Endodermal cell (in vitro differentiated cells): ENCODE measurements around the gene MORN1. TPM values are rescaled to one million over a fixed set of nuclear protein-coding genes. Genes with fewer than 3 reads are reported as not detected.

Experiments
- DNase-seq: peaks from one replicate; pipeline ENCODE4 v3.0.0-alpha.2; 2017
- H3K27ac ChIP-seq: 2 replicates; pipeline ENCODE4 v1.5.1; 2013; ENCODE audit warnings: mild to moderate bottlenecking, low read depth, low read length, moderate library complexity
- H3K27me3 ChIP-seq: 2 replicates; pipeline ENCODE4 v1.6.1; 2013; ENCODE audit warnings: mild to moderate bottlenecking, low read length, moderate library complexity; ENCODE audit not compliant: insufficient read depth, control insufficient read depth, poor library complexity, severe bottlenecking
- H3K36me3 ChIP-seq: 2 replicates; pipeline ENCODE4 v1.7.0; 2013; ENCODE audit warnings: mild to moderate bottlenecking, low read length, moderate library complexity; ENCODE audit not compliant: control insufficient read depth, insufficient read depth
- H3K4me1 ChIP-seq: one replicate; pipeline ENCODE4 v1.7.0; 2013; ENCODE audit warnings: low read length; ENCODE audit not compliant: control insufficient read depth, insufficient read depth
- H3K4me3 ChIP-seq: 2 replicates; pipeline ENCODE4 v1.5.1; 2013; ENCODE audit warnings: mild to moderate bottlenecking, low read length, moderate library complexity
- H3K9ac ChIP-seq: 2 replicates; pipeline ENCODE4 v1.6.1; 2013; ENCODE audit warnings: mild to moderate bottlenecking, low read length, moderate library complexity; ENCODE audit not compliant: poor library complexity, severe bottlenecking; ENCODE audit errors: extremely low read depth
- H3K9me3 ChIP-seq: 2 replicates; pipeline ENCODE4 v1.6.1; 2013; ENCODE audit warnings: mild to moderate bottlenecking, low read length, moderate library complexity; ENCODE audit not compliant: control insufficient read depth
- H3K27ac Mint-ChIP-seq: 2 replicates; pipeline ENCODE4 v1.8.0; 2020; ENCODE audit warnings: mixed read lengths
- H3K27me3 Mint-ChIP-seq: 2 replicates; pipeline ENCODE4 v1.8.0; 2021; ENCODE audit warnings: mild to moderate bottlenecking, mixed read lengths; ENCODE audit not compliant: insufficient read depth
- H3K36me3 Mint-ChIP-seq: 2 replicates; pipeline ENCODE4 v1.8.0; 2020; ENCODE audit warnings: low read depth, mixed read lengths
- H3K4me1 Mint-ChIP-seq: 2 replicates; pipeline ENCODE4 v1.8.0; 2020; ENCODE audit warnings: mixed read lengths
- H3K4me3 Mint-ChIP-seq: 2 replicates; pipeline ENCODE4 v1.8.0; 2020; ENCODE audit warnings: mild to moderate bottlenecking, moderate library complexity, mixed read lengths
- H3K9me3 Mint-ChIP-seq: 2 replicates; pipeline ENCODE4 v1.8.0; 2020; ENCODE audit warnings: mild to moderate bottlenecking, mixed read lengths
- CTCF ChIP-seq: fragments of 200-600 bp; sonication (generic); conservative IDR thresholded peaks from 2 replicates; pipeline ENCODE4 v1.5.0; 2021; ENCODE audit warnings: antibody characterized with exemption, mild to moderate bottlenecking
- WGBS, 2 experiments: methylation state at CpG; one replicate each; pipeline versions ENCODE4 v1.1.5 to v1.1.7; 2013; ENCODE audit warnings: missing lambda C conversion rate in 2 of 2, mixed read lengths in 1 of 2; ENCODE audit not compliant: insufficient coverage in 1 of 2, insufficient read length in 1 of 2; 5-methylcytosine and 5-hydroxymethylcytosine counted together
- total RNA-seq, 2 donors: library from RNA; stranded (reverse); fragmentation: NEBNext Ultra II Directional in 1 of 2; extraction: Animal tissue kit (Norgen Biotek cat#: 25700) in 1 of 2; gene quantifications; 2 replicates in 1 of 2; 3 replicates in 1 of 2; pipeline ENCODE4 v1.2.1, GENCODE V29; 2021

MORN1 gene
- total RNA-seq, 2 donors from 2014 or later = 21.3 to 24.9 TPM

GRCh38 chr1:2422523-2422922 lies 31.2 kb upstream of the MORN1 start:
- no peak for TF ChIP-seq CTCF
- WGBS, 2 experiments = 83 to 94% methylated on average over 1 to 4 of the region's 4 CpGs
- Histone ChIP-seq H3K9ac (no peak overlapping the region), H3K27ac (no peak overlapping the region), H3K4me3 (no peak overlapping the region), H3K4me1 (no peaks in the 10 kb centered on the region), H3K9me3 (peaks cover 11% of the 10 kb centered on the region), H3K36me3 (no peaks in the 10 kb centered on the region), H3K27me3 (no peaks in the 10 kb centered on the region)
- no peak overlapping the region for H3K27ac Mint-ChIP-seq
- H3K4me1 Mint-ChIP-seq = no peaks in the 10 kb centered on the region
- no peak for DNase-seq
- H3K9me3 Mint-ChIP-seq = peaks cover 21% of the 10 kb centered on the region
- no peak overlapping the region for H3K4me3 Mint-ChIP-seq
- no peaks in the 10 kb centered on the region for H3K36me3 Mint-ChIP-seq
- H3K27me3 Mint-ChIP-seq = peaks cover 23% of the 10 kb centered on the region

- Histone ChIP-seq H3K9me3 (peaks cover 11% of the 10 kb centered on the region), H3K4me3 (no peak overlapping the region), H3K9ac (no peak overlapping the region), H3K36me3 (no peaks in the 10 kb centered on the region), H3K27me3 (no peaks in the 10 kb centered on the region), H3K4me1 (no peaks in the 10 kb centered on the region), H3K27ac (no peak overlapping the region)
- no peak for TF ChIP-seq CTCF
- no peak for DNase-seq
- Mint-ChIP-seq H3K36me3 (no peaks in the 10 kb centered on the region), H3K4me1 (peaks cover 1% of the 10 kb centered on the region), H3K4me3 (no peak overlapping the region), H3K9me3 (peaks cover 20% of the 10 kb centered on the region), H3K27me3 (peaks cover 28% of the 10 kb centered on the region), H3K27ac (no peak overlapping the region)
- WGBS, 2 experiments = 87 to 91% methylated on average over 12 to 16 of the region's 16 CpGs
Measured at GRCh38 chr1:2419416-2419815, 28.1 kb upstream of the MORN1 start.

- DNase-seq = no peak
- Mint-ChIP-seq H3K4me1 (peaks cover 7% of the 10 kb centered on the region), H3K9me3 (peaks cover 17% of the 10 kb centered on the region), H3K27me3 (peaks cover 28% of the 10 kb centered on the region), H3K27ac (no peak overlapping the region), H3K36me3 (no peaks in the 10 kb centered on the region), H3K4me3 (no peak overlapping the region)
- H3K9ac ChIP-seq = no peak overlapping the region
- H3K9me3 ChIP-seq = peaks cover 11% of the 10 kb centered on the region
- TF ChIP-seq CTCF = no peak
- H3K4me3 ChIP-seq = no peak overlapping the region
- H3K36me3 ChIP-seq = no peaks in the 10 kb centered on the region
- 83 to 86% methylated on average over 5 to 16 of the region's 16 CpGs for WGBS, 2 experiments
- peaks cover 4% of the 10 kb centered on the region for H3K4me1 ChIP-seq
- no peak overlapping the region for H3K27ac ChIP-seq
- no peaks in the 10 kb centered on the region for H3K27me3 ChIP-seq
Measured at GRCh38 chr1:2418791-2419320, 27.5 kb upstream of the MORN1 start.
